NCI-H69 (cell line): ENCODE results near the gene SLX4IP.

Experiments
- DNase-seq: peaks from one replicate; lab custom pipeline; 2025; lab: John Stamatoyannopoulos, UW

SLX4IP gene

GRCh38 chr20:10497283-10497682 is 62.2 kb downstream of the SLX4IP start:
- no peak for DNase-seq

GRCh38 chr20:10497791-10498190 is 62.7 kb downstream of the SLX4IP start:
- DNase-seq = no peak

GRCh38 chr20:10498200-10498599 is 63.1 kb downstream of the SLX4IP start:
- no peak for DNase-seq

- peak; percentile 41 for DNase-seq
Measured at GRCh38 chr20:10501402-10501801, 66.3 kb downstream of the SLX4IP start.

- peak; percentile 10 for DNase-seq
Measured at GRCh38 chr20:10502098-10502526, 67.0 kb downstream of the SLX4IP start.

GRCh38 chr20:10504608-10504993 is 69.5 kb downstream of the SLX4IP start:
- no peak for DNase-seq

- no peak for DNase-seq
Measured at GRCh38 chr20:10504994-10505730, 70.1 kb downstream of the SLX4IP start.

GRCh38 chr20:10505827-10506226 is 70.7 kb downstream of the SLX4IP start:
- DNase-seq = no peak

- DNase-seq = no peak
Measured at GRCh38 chr20:10507052-10507451, 71.9 kb downstream of the SLX4IP start.

- no peak for DNase-seq
Measured at GRCh38 chr20:10508060-10508459, 73.0 kb downstream of the SLX4IP start.

GRCh38 chr20:10508468-10509251 is 73.6 kb downstream of the SLX4IP start:
- no peak for DNase-seq

GRCh38 chr20:10509376-10509775 is 74.3 kb downstream of the SLX4IP start:
- no peak for DNase-seq

GRCh38 chr20:10510216-10510615 is 75.1 kb downstream of the SLX4IP start:
- peak; percentile 69 for DNase-seq

GRCh38 chr20:10511170-10511508 is 76.0 kb downstream of the SLX4IP start:
- peak; percentile 77 for DNase-seq

- peak; percentile 90 for DNase-seq
Measured at GRCh38 chr20:10511509-10512251, 76.6 kb downstream of the SLX4IP start.

GRCh38 chr20:10513061-10513460 is 78.0 kb downstream of the SLX4IP start:
- DNase-seq = peak; percentile 59

GRCh38 chr20:10513931-10514575 is 78.9 kb downstream of the SLX4IP start:
- DNase-seq = no peak

GRCh38 chr20:10516529-10516928 is 81.4 kb downstream of the SLX4IP start:
- no peak for DNase-seq

- DNase-seq = no peak
Measured at GRCh38 chr20:10519361-10520046, 84.4 kb downstream of the SLX4IP start.

- no peak for DNase-seq
Measured at GRCh38 chr20:10520528-10520927, 85.4 kb downstream of the SLX4IP start.

- DNase-seq = peak; percentile 56
Measured at GRCh38 chr20:10521068-10521831, 86.1 kb downstream of the SLX4IP start.
